NCI-H1105 (cell line): Measurements from ENCODE around the gene TNFAIP2.

ENCODE experiments used
- DNase-seq: peaks from one replicate; lab custom pipeline; 2025; lab: John Stamatoyannopoulos, UW

Gene TNFAIP2

DNA sequence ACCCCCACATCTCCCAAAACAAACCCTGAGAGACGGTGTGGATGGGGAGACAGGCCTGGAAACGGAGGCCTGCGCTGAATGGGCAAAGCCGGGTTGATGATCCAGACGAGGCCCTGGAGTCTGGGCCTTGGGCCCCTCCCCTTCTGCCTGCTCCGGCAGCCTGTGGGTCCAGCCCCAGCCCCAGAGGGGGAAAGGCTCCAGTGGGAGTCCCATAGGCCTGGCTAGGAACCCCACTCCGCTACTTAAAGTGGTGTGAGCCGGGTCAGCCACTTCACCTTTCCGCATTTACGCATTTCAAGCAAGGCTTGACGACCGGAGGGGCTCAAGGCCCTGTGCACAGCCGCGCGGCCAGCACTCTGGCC lies 695 bp upstream of the TNFAIP2 start:
- peak; percentile 73 for DNase-seq

DNA sequence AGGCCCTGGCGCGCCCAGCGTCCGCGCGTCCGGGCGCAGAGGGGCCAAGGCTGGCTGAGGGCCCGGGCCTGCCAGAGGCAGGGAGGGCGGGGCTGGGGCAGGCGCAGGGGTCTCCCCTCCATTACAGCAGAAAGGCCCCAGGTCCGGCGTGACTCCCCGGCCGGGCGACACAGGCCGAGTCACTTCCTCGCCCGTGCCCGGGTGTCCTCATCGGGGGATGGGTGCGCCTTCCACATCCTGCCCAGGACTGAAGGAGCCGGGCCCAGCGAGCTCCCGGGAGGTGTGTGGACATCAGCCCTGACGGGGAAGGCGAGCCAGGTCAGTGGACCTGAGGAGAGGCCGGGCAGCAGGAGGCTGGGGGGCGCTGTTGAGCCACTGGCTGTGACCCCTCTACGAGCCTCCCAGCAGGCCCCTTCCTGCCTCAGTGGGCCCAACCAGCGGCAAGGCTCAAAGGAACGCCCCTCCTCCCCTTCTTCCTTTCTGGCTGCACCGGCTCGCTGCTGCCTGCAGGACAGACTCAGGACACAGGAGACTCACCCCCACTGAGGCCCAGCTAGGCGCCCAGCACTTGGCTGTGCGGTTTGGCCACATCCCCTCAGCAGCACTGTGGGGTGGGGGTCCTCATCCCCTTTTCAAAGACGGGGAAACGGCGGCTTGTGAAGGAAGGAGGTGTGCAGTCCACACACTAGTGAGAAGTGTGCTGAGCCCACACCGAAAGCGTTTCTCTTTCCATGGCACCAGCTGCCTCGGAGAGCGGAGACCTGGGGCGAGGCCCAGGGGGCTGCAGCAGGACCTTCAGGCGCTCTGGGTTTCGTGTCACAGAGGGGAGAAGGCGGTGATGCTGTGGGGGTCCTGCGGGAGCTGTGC lies 606 bp downstream of the TNFAIP2 start:
- no peak for DNase-seq

DNA sequence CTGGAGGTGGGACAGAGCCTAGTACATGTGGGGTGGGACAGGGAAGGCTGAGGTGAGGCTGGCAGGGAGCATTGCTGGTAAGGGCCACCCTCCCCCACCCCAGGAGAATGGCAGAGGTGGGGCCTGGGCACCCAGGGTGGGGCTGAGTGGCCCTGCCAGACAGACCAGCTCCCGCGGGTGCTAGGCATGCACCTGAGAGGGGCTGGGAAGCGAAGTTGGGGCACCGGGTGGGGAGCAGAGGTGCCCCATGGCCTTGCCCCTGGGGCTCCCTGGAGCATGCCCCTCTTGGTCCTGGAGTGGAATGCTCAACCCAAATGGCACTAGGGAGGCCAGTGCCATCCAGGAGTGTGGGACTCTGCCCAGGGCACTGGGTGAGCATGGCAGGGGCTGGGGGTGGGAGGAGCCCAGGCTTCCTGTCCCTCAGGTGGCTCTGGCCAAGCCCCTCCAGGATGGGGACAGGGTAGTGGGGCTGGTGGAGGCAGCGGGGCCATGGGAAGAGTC lies 1.3 kb downstream of the TNFAIP2 start:
- DNase-seq = no peak

GRCh38 chr14:103125098-103126070 lies 2.1 kb downstream of the TNFAIP2 start:
- DNase-seq = no peak

- DNase-seq = no peak
Observed at GRCh38 chr14:103126088-103126872, 3.0 kb downstream of the TNFAIP2 start.

GRCh38 chr14:103126873-103127304 lies 3.6 kb downstream of the TNFAIP2 start:
- no peak for DNase-seq

DNA sequence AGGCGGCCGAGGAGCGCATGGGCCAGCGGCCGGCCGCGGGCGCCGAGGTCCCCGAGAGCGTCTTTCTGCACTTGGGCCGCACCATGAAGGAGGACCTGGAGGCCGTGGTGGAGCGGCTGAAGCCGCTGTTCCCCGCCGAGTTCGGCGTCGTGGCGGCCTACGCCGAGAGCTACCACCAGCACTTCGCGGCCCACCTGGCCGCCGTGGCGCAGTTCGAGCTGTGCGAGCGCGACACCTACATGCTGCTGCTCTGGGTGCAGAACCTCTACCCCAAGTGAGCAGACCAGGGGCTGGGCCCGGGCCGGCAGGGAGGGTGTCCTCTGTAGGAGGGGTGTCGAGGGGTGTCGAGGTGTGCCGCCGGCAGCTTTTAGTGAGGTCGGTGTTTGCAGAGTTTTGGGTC lies 4.1 kb downstream of the TNFAIP2 start:
- no peak for DNase-seq

DNA sequence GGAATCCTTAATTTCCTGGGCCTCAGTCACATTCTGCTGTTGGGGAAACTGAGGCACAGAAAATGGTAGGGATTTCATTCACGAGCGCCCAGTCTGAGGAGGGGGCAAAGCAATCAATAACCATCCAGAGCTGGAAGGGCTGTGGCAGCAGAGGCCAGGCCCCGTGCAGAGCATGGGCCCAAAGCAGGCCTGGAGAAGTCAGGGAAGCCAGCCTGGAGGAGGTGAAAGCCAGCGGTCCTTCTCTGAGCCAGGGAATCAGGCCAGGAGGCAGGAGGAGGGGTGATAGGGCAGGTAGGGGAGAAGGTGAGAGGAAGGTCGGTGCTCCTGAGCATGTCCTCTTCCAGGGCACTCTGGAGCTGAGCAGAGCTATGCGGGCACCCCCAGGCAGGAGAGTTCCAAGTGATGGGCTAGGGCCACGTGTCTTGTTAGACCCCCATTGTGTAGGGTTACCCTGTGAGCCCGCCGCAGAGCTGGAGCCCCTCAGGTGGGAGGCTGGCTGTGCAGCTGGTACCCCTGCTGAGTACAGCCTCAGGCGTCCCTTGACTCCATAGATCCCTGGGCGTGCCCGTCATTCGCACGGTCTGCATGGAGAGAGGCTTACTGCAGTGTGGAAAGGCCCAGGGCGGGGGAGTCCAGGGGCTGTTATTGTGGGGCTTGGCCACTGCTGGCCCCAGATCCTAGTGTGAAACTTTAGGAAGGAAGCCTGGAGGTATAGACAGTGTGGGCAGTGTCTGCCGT lies 4.8 kb downstream of the TNFAIP2 start:
- DNase-seq = no peak

DNA sequence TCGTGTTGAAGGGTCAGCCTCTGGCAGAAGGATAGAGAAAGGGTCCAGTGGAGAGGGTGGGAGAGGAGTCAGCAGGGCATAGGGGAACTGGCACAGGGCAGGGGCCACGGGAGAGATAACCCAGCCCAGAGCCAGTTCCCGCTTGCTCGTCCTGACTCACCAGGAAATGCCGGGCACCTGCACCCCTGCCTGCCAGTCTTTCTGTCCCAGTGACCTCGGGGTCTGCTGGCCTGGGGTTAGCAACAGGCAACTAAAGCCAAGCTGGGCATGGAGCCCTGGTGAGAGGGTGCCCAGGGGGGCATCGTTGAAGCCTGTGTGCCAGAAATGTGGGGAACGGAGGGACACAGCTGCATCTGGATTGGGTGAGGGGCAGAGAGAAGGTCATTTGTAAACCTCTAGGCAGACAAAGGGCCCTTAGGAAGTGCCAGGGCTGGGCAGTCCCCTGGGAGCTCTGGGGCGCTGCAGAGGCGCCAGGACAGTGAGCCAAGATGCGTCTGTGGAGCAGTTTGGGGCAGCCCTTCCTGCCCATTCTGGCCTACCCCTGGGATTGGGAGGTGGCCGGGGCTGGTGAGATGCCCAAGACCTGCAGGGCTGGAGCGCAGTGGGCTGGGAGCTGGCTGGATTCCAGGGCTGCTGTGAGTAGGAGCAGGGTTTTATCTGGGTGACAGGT lies 5.5 kb downstream of the TNFAIP2 start:
- DNase-seq = no peak

- no peak for DNase-seq
Observed at GRCh38 chr14:103129301-103130016, 6.2 kb downstream of the TNFAIP2 start.

GRCh38 chr14:103130017-103130764 lies 6.9 kb downstream of the TNFAIP2 start:
- DNase-seq = no peak

DNA sequence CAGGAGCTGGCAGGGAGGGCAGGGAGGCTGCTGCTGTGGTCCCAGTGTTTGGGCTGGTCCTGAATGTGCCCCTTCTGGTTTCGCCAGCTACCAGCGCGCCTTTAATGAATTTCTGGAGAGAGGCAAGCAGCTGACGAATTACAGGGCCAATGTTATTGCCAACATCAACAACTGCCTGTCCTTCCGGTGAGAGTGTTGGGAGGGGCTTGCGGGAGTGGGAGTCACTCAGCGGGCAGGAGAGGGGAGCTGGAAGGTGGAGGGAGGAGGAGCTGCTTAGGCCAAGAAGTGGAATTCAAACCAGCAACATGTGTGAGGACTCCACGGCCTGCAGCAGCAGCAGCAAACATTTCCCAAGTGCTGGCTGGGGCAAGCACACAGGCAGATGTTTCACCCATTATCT lies 7.7 kb downstream of the TNFAIP2 start:
- no peak for DNase-seq

GRCh38 chr14:103131580-103131979 lies 8.3 kb downstream of the TNFAIP2 start:
- DNase-seq = no peak

GRCh38 chr14:103132381-103133209 lies 9.3 kb downstream of the TNFAIP2 start:
- no peak for DNase-seq

GRCh38 chr14:103133210-103134140 lies 10.2 kb downstream of the TNFAIP2 start:
- no peak for DNase-seq

DNA sequence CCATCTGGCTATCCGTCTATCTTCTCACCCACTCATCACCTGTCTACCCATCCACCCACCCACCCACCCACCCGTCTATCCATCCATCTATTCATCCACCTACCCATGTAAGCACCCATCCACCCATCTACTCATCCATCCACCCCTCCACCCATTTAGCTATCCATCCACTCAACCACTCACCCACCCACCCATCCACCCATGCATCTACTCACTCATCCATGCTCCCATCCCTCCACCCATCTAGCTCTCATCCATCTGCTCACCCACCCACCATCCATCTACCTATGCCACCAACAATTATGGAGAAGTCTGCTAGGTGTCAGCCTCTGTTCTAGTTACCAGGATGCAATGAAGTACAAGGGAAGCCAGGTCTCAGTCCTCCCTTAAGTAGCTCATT lies 11.1 kb downstream of the TNFAIP2 start:
- no peak for DNase-seq

DNA sequence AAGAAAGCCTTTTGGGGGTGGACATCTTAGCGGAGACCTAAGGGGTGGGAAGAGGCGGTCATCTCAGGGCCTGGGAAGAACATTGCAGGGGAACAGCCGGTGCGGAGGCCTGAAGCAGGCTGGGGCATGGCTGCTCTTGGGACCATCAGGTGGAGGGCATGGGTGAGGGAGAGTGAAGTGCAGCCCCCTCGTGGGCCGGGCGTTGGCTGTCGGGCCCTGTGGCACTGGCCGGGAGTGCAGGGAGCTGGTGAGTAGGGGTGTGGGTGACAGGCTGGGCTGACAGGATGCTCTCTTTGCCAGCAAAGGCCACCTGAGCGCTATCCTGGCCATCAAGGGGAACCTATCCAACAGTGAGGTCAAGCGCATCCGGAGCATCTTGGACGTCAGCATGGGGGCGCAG lies 11.7 kb downstream of the TNFAIP2 start:
- DNase-seq = no peak
